GM12892 (cell line): ENCODE measurements around the gene EML1.

Source experiments
- POLR2A ChIP-seq: IDR thresholded peaks from 2 replicates; pipeline ENCODE4 v1.6.1; 2011; ENCODE audit warnings: low read depth, low read length, control low read depth
- POLR2AphosphoS5 ChIP-seq: IDR thresholded peaks from 2 replicates; pipeline ENCODE4 v1.6.1; 2011; ENCODE audit warnings: low read depth, low read length, control low read depth
- TAF1 ChIP-seq: IDR thresholded peaks from 2 replicates; pipeline ENCODE4 v1.6.1; 2011; ENCODE audit warnings: low read depth, mild to moderate bottlenecking, control low read depth, low read length, borderline replicate concordance

DNA sequence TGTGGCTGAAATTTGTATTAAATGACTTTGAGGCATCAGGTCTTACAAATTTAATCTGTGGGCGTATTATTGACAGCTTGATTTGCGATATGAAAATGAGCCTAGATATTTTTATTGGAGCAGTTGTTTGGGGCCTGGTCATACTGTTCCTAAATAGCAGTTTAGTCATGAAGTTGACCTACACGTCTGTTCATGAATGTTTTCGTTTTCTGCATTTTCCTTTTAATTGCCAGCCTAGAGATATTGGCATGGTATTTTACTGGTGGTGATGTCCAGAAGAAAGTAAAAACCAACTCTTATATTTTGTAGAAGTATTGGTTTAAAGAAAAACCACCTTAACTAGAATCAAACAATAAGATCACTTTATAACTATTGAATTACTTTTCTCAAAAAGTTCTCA, 1.8 kb downstream of the EML1 start:
- no peak for TF ChIP-seq POLR2A
- TF ChIP-seq POLR2AphosphoS5, result no peak
- TF ChIP-seq TAF1, result no peak
